ENCODE data around the gene SLU7. TPM values are rescaled to one million over a fixed set of nuclear protein-coding genes. Genes with fewer than 3 reads are reported as not detected.

SLU7 gene
- total and polyA plus RNA-seq, 7 donors: 22.4 to 80.3 (median 44.4) TPM

DNA sequence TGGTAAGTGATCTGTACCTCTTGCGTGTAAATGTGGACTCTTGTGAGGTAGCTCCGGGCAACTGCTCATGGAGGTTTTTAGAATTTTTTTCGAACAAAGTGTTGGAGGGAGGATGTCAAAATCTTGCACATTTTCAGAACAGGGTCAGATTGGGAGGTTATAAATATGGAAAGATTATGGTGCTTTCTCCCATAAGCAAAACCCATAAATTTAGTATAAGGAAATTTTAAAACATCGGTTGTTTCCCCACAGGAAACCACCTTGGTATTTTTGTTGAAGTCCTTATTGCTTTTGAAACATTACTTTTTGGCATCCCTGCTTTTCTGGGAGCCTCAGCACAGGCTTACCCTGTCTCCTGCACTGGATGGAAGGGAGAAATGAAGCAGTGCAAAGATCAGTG, 36.7 kb upstream of the SLU7 start:
- Histone ChIP-seq H3K4me3 (no peak overlapping the region), H3K36me3 (no peaks in the 10 kb centered on the region), H3K9me3 (no peaks in the 10 kb centered on the region), H3K27me3 (no peaks in the 10 kb centered on the region), H3K4me1 (peaks cover 0 to 3% (median 0%) of the 10 kb centered on the region in 4 donors), H3K27ac (no peak overlapping the region)
- intact Hi-C loops (cut with DNase I): no loop called here
- TF ChIP-seq POLR2A (IDR thresholded peaks at IDR 0.05): no peak
- TF ChIP-seq, protein P1, sequence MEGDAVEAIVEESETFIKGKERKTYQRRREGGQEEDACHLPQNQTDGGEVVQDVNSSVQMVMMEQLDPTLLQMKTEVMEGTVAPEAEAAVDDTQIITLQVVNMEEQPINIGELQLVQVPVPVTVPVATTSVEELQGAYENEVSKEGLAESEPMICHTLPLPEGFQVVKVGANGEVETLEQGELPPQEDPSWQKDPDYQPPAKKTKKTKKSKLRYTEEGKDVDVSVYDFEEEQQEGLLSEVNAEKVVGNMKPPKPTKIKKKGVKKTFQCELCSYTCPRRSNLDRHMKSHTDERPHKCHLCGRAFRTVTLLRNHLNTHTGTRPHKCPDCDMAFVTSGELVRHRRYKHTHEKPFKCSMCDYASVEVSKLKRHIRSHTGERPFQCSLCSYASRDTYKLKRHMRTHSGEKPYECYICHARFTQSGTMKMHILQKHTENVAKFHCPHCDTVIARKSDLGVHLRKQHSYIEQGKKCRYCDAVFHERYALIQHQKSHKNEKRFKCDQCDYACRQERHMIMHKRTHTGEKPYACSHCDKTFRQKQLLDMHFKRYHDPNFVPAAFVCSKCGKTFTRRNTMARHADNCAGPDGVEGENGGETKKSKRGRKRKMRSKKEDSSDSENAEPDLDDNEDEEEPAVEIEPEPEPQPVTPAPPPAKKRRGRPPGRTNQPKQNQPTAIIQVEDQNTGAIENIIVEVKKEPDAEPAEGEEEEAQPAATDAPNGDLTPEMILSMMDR (IDR thresholded peaks at IDR 0.05): no peak
- no peak for TF ChIP-seq POLR2AphosphoS5 (IDR thresholded peaks at IDR 0.05)
- no peak for TF ChIP-seq EP300 (IDR thresholded peaks at IDR 0.05)
- DNase-seq: no peak
- WGBS, 2 donors: 57 to 88% methylated on average over 4 of the region's 4 CpGs

DNA sequence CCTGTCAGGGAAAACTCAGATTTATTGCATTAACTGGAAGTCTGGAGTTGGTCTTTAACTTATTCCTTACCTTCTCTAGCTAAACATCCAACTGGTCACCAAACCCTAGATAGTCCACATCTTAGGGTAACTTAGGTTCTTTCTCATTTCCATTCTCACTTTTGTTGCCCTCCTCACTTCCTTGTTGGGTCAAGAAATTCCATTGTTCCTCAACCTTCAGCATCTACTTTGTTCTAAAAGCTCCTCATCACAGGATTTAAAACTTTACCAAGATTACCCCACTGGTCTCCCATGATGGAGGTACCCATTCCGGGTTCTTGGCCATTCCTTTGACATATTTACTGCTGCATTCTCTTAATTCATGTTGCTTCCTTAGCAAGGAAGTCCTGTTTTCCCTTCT, 34.9 kb upstream of the SLU7 start:
- DNase-seq: no peak
- H3K4me1 ChIP-seq: no peaks in the 10 kb centered on the region
- H3K27me3 ChIP-seq: no peaks in the 10 kb centered on the region
- 64 to 85% methylated on average over 1 of the region's 1 CpG for WGBS, 2 donors
- intact Hi-C loops (cut with DNase I): no loop called here
- H3K36me3 ChIP-seq: no peaks in the 10 kb centered on the region
- H3K4me3 ChIP-seq: no peak overlapping the region
- TF ChIP-seq POLR2AphosphoS5 (IDR thresholded peaks at IDR 0.05): no peak
- TF ChIP-seq, protein P1 (IDR thresholded peaks at IDR 0.05): no peak
- TF ChIP-seq POLR2A (IDR thresholded peaks at IDR 0.05): no peak
- TF ChIP-seq EP300 (IDR thresholded peaks at IDR 0.05): no peak
- H3K27ac ChIP-seq: no peak overlapping the region
- no peaks in the 10 kb centered on the region for H3K9me3 ChIP-seq

DNA sequence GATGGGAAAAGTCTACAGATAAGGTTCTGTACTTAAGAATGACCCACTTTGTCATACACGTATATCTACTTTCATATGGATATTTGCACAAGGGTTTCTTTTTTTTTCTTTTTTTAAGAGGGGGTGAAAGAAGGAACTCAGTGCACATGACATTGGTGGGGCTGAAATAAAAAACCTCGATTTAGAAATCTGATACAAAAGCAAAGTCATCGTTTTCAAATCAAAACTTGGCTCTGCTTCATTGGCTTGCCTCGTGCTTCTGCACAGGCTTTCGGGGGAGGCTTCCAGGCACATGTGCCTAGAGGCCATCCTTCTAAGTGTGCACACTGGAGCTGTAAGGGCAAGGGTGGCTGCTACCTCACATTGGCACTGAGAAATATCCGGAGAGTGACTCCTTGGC, 33.9 kb upstream of the SLU7 start:
- H3K36me3 ChIP-seq: no peaks in the 10 kb centered on the region
- no peak overlapping the region for H3K27ac ChIP-seq
- DNase-seq: no peak
- intact Hi-C loops (cut with DNase I): no loop called here
- H3K9me3 ChIP-seq: no peaks in the 10 kb centered on the region
- TF ChIP-seq POLR2A (IDR thresholded peaks at IDR 0.05) (no peak), POLR2AphosphoS5 (IDR thresholded peaks at IDR 0.05) (no peak), EP300 (IDR thresholded peaks at IDR 0.05) (no peak)
- TF ChIP-seq, protein P1 (IDR thresholded peaks at IDR 0.05): no peak
- H3K27me3 ChIP-seq: no peaks in the 10 kb centered on the region
- H3K4me3 ChIP-seq: no peak overlapping the region
- 70 to 80% methylated on average over 6 of the region's 6 CpGs for WGBS, 2 donors
- no peaks in the 10 kb centered on the region for H3K4me1 ChIP-seq

DNA sequence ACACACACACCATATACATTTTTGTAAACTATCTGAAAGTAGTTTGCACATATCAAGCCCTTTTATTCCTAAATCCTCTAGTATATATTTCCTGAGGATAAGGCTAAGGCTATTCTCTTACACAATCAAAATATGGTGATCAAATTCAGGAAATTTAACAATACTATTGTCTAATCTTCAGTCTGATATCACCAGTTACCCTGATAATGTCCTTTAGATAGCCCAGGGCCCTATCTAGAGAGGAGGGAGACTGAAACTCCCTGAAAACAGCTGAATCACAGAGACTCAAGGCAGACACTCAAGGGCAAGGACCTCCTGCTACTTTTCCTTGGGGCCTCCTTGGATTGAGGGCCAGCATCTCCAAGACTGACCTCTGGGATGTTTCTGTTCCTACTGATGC, 33.2 kb upstream of the SLU7 start:
- no peak overlapping the region for H3K27ac ChIP-seq
- DNase-seq: no peak
- H3K4me3 ChIP-seq: no peak overlapping the region
- H3K27me3 ChIP-seq: no peaks in the 10 kb centered on the region
- H3K9me3 ChIP-seq: no peaks in the 10 kb centered on the region
- H3K4me1 ChIP-seq: no peaks in the 10 kb centered on the region
- no peaks in the 10 kb centered on the region for H3K36me3 ChIP-seq
- TF ChIP-seq, protein P1 (IDR thresholded peaks at IDR 0.05): no peak
- no peak for TF ChIP-seq POLR2A (IDR thresholded peaks at IDR 0.05)
- no peak for TF ChIP-seq EP300 (IDR thresholded peaks at IDR 0.05)
- TF ChIP-seq POLR2AphosphoS5 (IDR thresholded peaks at IDR 0.05): no peak
- intact Hi-C loops (cut with DNase I): no loop called here

DNA sequence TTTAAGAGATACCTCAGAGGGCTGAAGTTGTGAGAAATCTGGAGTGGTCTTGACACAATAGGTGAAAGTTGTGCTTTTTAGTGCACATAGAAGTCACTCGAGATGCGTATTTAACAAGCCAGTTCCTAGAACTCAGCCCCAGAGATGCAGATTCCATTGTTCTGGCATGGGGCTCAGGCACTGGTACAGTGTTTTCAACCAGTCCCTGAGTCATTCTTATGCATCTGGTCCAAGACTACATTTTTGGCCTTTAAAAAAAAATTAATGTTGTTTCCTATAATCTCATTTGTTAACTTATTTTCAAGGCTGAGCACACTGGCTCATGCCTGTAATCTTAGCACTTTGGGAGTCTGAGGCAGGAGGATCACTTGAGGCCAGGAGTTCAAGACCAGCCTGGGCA, 32.4 kb upstream of the SLU7 start:
- no peak overlapping the region for H3K4me3 ChIP-seq
- no peaks in the 10 kb centered on the region for H3K27me3 ChIP-seq
- H3K4me1 ChIP-seq: no peaks in the 10 kb centered on the region
- intact Hi-C loops (cut with DNase I): no loop called here
- no peak for DNase-seq
- H3K9me3 ChIP-seq: no peaks in the 10 kb centered on the region
- H3K36me3 ChIP-seq: no peaks in the 10 kb centered on the region
- TF ChIP-seq POLR2A (IDR thresholded peaks at IDR 0.05) (no peak), EP300 (IDR thresholded peaks at IDR 0.05) (no peak), POLR2AphosphoS5 (IDR thresholded peaks at IDR 0.05) (no peak)
- TF ChIP-seq, protein P1 (IDR thresholded peaks at IDR 0.05): no peak
- no peak overlapping the region for H3K27ac ChIP-seq
- WGBS, 2 donors: 95 to 96% methylated on average over 2 of the region's 2 CpGs
